K562 (cell line): ENCODE data around the gene EML2. TPM values are rescaled to one million over a fixed set of nuclear protein-coding genes. Genes with fewer than 3 reads are reported as not detected.

ENCODE experiments used
- ATAC-seq: fragments of 200-7000 bp; cut with Tn5 transposase; 3 replicates; pipeline ENCODE4 v1.9.1; 2020; ENCODE audit warnings: moderate library complexity
- BruUV-seq: library from RNA; stranded (reverse); fragments of 400-500 nt; replicated peaks from 2 replicates; lab custom pipeline; 2021; lab: Mats Ljungman, UMichigan
- CTCF ChIA-PET: fragments of 300-600 bp; formaldehyde crosslinking; extraction: SDS; loops from one replicate; lab custom pipeline; 2021; ENCODE audit warnings: low intra/inter-chr PET ratio; lab: Yijun Ruan, JAX
- POLR2A ChIA-PET: fragments of 300-600, 350-650 bp; sonication (Branson Sonifier 250); formaldehyde crosslinking; extraction: SDS; loops from one replicate; lab custom pipeline; 2021; ENCODE audit warnings: antibody characterized with exemption, inconsistent platforms; lab: Yijun Ruan, JAX
- DNase-seq, 4 experiments: peaks; one replicate each; pipeline versions ENCODE4 v3.0.0 to v3.0.0-alpha.2; 2011 to 2018; ENCODE audit warnings: low spot score in 3 of 4, mixed read lengths in 3 of 4; ENCODE audit errors: extremely low read depth in 1 of 4
- FAIRE-seq: peaks from 2 replicates; lab custom pipeline; 2011; peaks lifted over from hg19 to GRCh38; lab: Jason Lieb, UNC
- H2AFZ ChIP-seq: 2 replicates; pipeline ENCODE4 v1.6.0; 2011; ENCODE audit warnings: low read depth, low read length, control low read depth, inconsistent platforms
- H3K27ac ChIP-seq: fragments of 200-600 bp; 3 replicates; pipeline ENCODE4 v1.8.0; 2011; ENCODE audit warnings: low read depth, mild to moderate bottlenecking, control low read depth, inconsistent platforms, low read length, moderate library complexity, mixed read lengths; ENCODE audit errors: extremely low read depth
- H3K27me3 ChIP-seq, 2 experiments: fragments of 300-600 bp in 1 of 2; 2 replicates in 1 of 2; 3 replicates in 1 of 2; pipeline versions ENCODE4 v1.6.0 to v1.8.0; 2011; ENCODE audit warnings: inconsistent platforms in 2 of 2, low read length in 2 of 2, mild to moderate bottlenecking in 1 of 2, mixed read lengths in 1 of 2, moderate library complexity in 1 of 2; ENCODE audit not compliant: control insufficient read depth in 2 of 2, insufficient read depth in 2 of 2
- H3K36me3 ChIP-seq: fragments of 300-600 bp; 3 replicates; pipeline ENCODE4 v1.8.0; 2011; ENCODE audit warnings: mild to moderate bottlenecking, low read length, inconsistent platforms; ENCODE audit not compliant: control insufficient read depth, insufficient read depth
- H3K4me1 ChIP-seq, 2 experiments: fragments of 200-600 bp in 1 of 2; replicated peaks in 1 of 2; 2 replicates in 1 of 2; 3 replicates in 1 of 2; pipeline versions ENCODE4 v1.5.1 to v1.8.0; 2011; ENCODE audit warnings: inconsistent platforms in 2 of 2, low read length in 2 of 2, mild to moderate bottlenecking in 1 of 2, mixed read lengths in 1 of 2, moderate library complexity in 1 of 2; ENCODE audit not compliant: control insufficient read depth in 2 of 2, insufficient read depth in 2 of 2
- H3K4me2 ChIP-seq: 2 replicates; pipeline ENCODE4 v1.6.1; 2011; ENCODE audit warnings: low read length, control low read depth, inconsistent platforms, mixed read lengths; ENCODE audit not compliant: insufficient read depth
- H3K4me3 ChIP-seq: fragments of 200-600 bp; sonication (generic), shearing (Covaris generic); 2 replicates; pipeline ENCODE4 v1.5.1; 2016; ENCODE audit warnings: control low read depth, inconsistent platforms
- H3K79me2 ChIP-seq: fragments of 200-600 bp; 3 replicates; pipeline ENCODE4 v1.8.0; 2011; ENCODE audit warnings: low read length, inconsistent platforms; ENCODE audit not compliant: control insufficient read depth, insufficient read depth
- H3K9ac ChIP-seq, 2 experiments: 2 replicates each; pipeline versions ENCODE4 v1.6.0 to v1.6.1; 2011; ENCODE audit warnings: low read depth in 2 of 2, low read length in 2 of 2, control low read depth in 1 of 2, inconsistent platforms in 1 of 2, mild to moderate bottlenecking in 1 of 2, mixed read lengths in 1 of 2; ENCODE audit not compliant: insufficient read depth in 1 of 2
- H3K9me1 ChIP-seq: one replicate; pipeline ENCODE4 v1.6.0; 2011; ENCODE audit warnings: inconsistent platforms, mild to moderate bottlenecking, low read length, moderate library complexity; ENCODE audit not compliant: control insufficient read depth, insufficient read depth
- H3K9me3 ChIP-seq: replicated peaks from 2 replicates; pipeline ENCODE4 v1.5.1; 2011; ENCODE audit warnings: low read depth, low read length, inconsistent platforms; ENCODE audit not compliant: control insufficient read depth, insufficient read depth
- H4K20me1 ChIP-seq: replicated peaks from 2 replicates; pipeline ENCODE4 v1.6.1; 2011; ENCODE audit warnings: low read length, inconsistent platforms, mixed read lengths; ENCODE audit not compliant: control insufficient read depth, insufficient read depth
- BRD9 ChIP-seq: fragments of 450-650 bp; IDR thresholded peaks from 2 replicates; pipeline ENCODE4 v1.6.1; 2018; ENCODE audit warnings: low read depth; ENCODE audit not compliant: partially characterized antibody
- CREB5 ChIP-seq: fragments of 250-450 bp; sonication (Bioruptor Pico); IDR thresholded peaks from 2 replicates; pipeline ENCODE4 v1.5.0; 2020; ENCODE audit warnings: mild to moderate bottlenecking
- HDAC6 ChIP-seq: IDR thresholded peaks from 2 replicates; pipeline ENCODE4 v1.6.1; 2012; ENCODE audit warnings: low read depth, mild to moderate bottlenecking, control low read depth, inconsistent platforms, low read length, moderate library complexity
- JUN ChIP-seq, 2 experiments: sonication (generic) in 1 of 2; formaldehyde crosslinking in 1 of 2; IDR thresholded peaks; 2 replicates each; pipeline versions ENCODE4 v1.6.1 to v1.8.0; 2012 to 2022; ENCODE audit warnings: borderline replicate concordance in 2 of 2, mild to moderate bottlenecking in 2 of 2, improper control_type of control experiment in 1 of 2, low read depth in 1 of 2, low read length in 1 of 2, missing genetic modification reagents in 1 of 2
- KLF6 ChIP-seq: fragments of 250-450 bp; sonication (Bioruptor Pico); IDR thresholded peaks from 2 replicates; pipeline ENCODE4 v1.4.0; 2020; ENCODE audit warnings: mild to moderate bottlenecking, moderate library complexity, borderline replicate concordance
- MCM5 ChIP-seq: fragments of 450-650 bp; IDR thresholded peaks from 2 replicates; pipeline ENCODE4 v1.6.1; 2016; ENCODE audit warnings: low read depth
- PHB2 ChIP-seq: fragments of 450-650 bp; IDR thresholded peaks from 2 replicates; pipeline ENCODE4 v1.6.1; 2017; ENCODE audit warnings: low read depth
- POLR3G ChIP-seq: IDR thresholded peaks from 2 replicates; pipeline ENCODE4 v1.6.1; 2011; ENCODE audit not compliant: insufficient read length, insufficient replicate concordance; ENCODE audit errors: extremely low read depth
- SREBF1 ChIP-seq: fragments of 150-350 bp; IDR thresholded peaks from 2 replicates; pipeline ENCODE4 v1.6.1; 2014; ENCODE audit warnings: antibody characterized with exemption, low read depth, low read length, borderline replicate concordance
- TCF3 ChIP-seq: sonication (generic); formaldehyde crosslinking; IDR thresholded peaks from 2 replicates; pipeline ENCODE4 v1.4.0; 2020; ENCODE audit warnings: mild to moderate bottlenecking, missing genetic modification reagents
- ZNF57 ChIP-seq: fragments of 450-650 bp; formaldehyde crosslinking; IDR thresholded peaks from 2 replicates; pipeline ENCODE4 v1.4.0; 2020; ENCODE audit warnings: mild to moderate bottlenecking, moderate library complexity
- WGBS: fragments of 100-300 bp; shearing (Covaris generic); methylation state at CpG from one replicate; pipeline ENCODE4 v1.1.6; 2016; ENCODE audit warnings: low coverage, mixed read lengths; ENCODE audit not compliant: insufficient coverage; ENCODE audit errors: missing lambda C conversion rate; 5-methylcytosine and 5-hydroxymethylcytosine counted together
- in situ Hi-C: fragments of 300-500 bp; cut with MboI; formaldehyde crosslinking; loops from 4 replicates; pipeline ENCODE4 v1.15.0; 2018; ENCODE audit warnings: inconsistent platforms, mixed read lengths
- intact Hi-C: fragments of 100-400 bp; cut with micrococcal nuclease; formaldehyde crosslinking; loops from 2 replicates; pipeline ENCODE4 v1.14.2; 2022
- polyA plus RNA-seq, 8 experiments: library from polyadenylated mRNA; depleted of rRNA in 4 of 8; stranded (reverse) in 5 of 8; unstranded in 3 of 8; fragments of >200 nt; fragmentation: Nextera tagmentation in 2 of 8; fragmentation: Illumina TruSeq in 1 of 8; extraction: Ambion mirVana in 2 of 8; extraction: Trizol in 1 of 8; gene quantifications; 2 replicates each; pipeline versions ENCODE4 v1.2.1 to v1.2.3, GENCODE V29; 2011 to 2014; ENCODE audit warnings: inconsistent platforms in 1 of 8, missing spikeins in 1 of 8
- total RNA-seq, 7 experiments: library from RNA; depleted of rRNA in 6 of 7; stranded (reverse); fragments of >200 nt in 6 of 7; fragmentation: Illumina TruSeq in 2 of 7; extraction: Trizol in 2 of 7; gene quantifications; 2 replicates each; pipeline versions ENCODE4 v1.2.1 to v1.2.3, GENCODE V29; 2011 to 2021; ENCODE audit warnings: low replicate concordance in 1 of 7

Gene EML2
- total and polyA plus RNA-seq, 9 of the 15 experiments (the other 6 are each of a cell fraction or from before 2014, with no cell fraction given) = 2.6 to 69.6 (median 24.8) TPM

- H3K4me2 ChIP-seq = no peak overlapping the region
- H3K36me3 ChIP-seq = peaks cover 54% of the 10 kb centered on the region
- POLR2A ChIA-PET = no interaction called here
- in situ Hi-C loops = no loop called here
- DNase-seq (no peak), FAIRE-seq (no peak), ATAC-seq (no peak)
- H2AFZ ChIP-seq = no peak overlapping the region
- WGBS = 87% methylated on average over 7 of the region's 7 CpGs
- intact Hi-C loops = no loop called here
- no TSS peak for BruUV-seq
- H3K27me3 ChIP-seq = no peaks in the 10 kb centered on the region
- H4K20me1 ChIP-seq = peaks cover 3% of the 10 kb centered on the region; the same call in 1 of the 2 replicates
- CTCF ChIA-PET = no interaction called here
- H3K9me3 ChIP-seq = no peaks in the 10 kb centered on the region
- no peak overlapping the region for H3K4me3 ChIP-seq
- peaks cover 9 to 29% of the 10 kb centered on the region in 2 experiments; a peak in 4 of 5 replicates for H3K4me1 ChIP-seq
- H3K27ac ChIP-seq = no peak overlapping the region
- H3K79me2 ChIP-seq = peaks cover 13% of the 10 kb centered on the region
- TF ChIP-seq PHB2 (no peak), SREBF1 (no peak), CREB5 (CRISPR knock-in tag) (no peak), ZNF57 (CRISPR knock-in tag) (no peak), BRD9 (no peak), KLF6 (CRISPR knock-in tag) (no peak), MCM5 (no peak), HDAC6 (no peak), POLR3G (no peak), TCF3 (CRISPR knock-in tag) (no peak), JUN (IDR thresholded peaks at IDR 0.05; ENCODE audit: borderline replicate concordance, low read depth, low read length) (no peak), JUN (CRISPR knock-in tag; IDR thresholded peaks at IDR 0.05; ENCODE audit: borderline replicate concordance) (no peak)
- no peak overlapping the region for H3K9ac ChIP-seq
- no peaks in the 10 kb centered on the region for H3K9me1 ChIP-seq
Observed at GRCh38 chr19:45674946-45675345, 35.7 kb upstream of the EML2 start.
